Stimulated activated naive CD4-positive, alpha-beta T cell treated with Interleukin-2 at 50 U/mL for 16 hours (primary cell): ENCODE data around the gene POC1B.
A peak's percentile ranks its signal among the peaks of the same experiment; 100 is the strongest.

ENCODE experiments used
- DNase-seq: peaks from one replicate; lab custom pipeline; 2025; lab: John Stamatoyannopoulos, UW

The POC1B gene

GRCh38 chr12:89497005-89497404 lies 28.8 kb downstream of the POC1B start:
- no peak for DNase-seq

- DNase-seq = peak; percentile 47
These were observed 31.2 kb downstream of the POC1B start for GRCh38 chr12:89494411-89495231.

GRCh38 chr12:89493670-89494302 lies 32.1 kb downstream of the POC1B start:
- DNase-seq = no peak

- DNase-seq = no peak
These were observed 33.0 kb downstream of the POC1B start for GRCh38 chr12:89492883-89493282.

GRCh38 chr12:89490922-89491321 lies 34.9 kb downstream of the POC1B start:
- no peak for DNase-seq

- no peak for DNase-seq
These were observed 39.6 kb downstream of the POC1B start for GRCh38 chr12:89486264-89486663.

- no peak for DNase-seq
These were observed 41.4 kb downstream of the POC1B start for GRCh38 chr12:89484470-89484869.

GRCh38 chr12:89481213-89481914 lies 44.5 kb downstream of the POC1B start:
- no peak for DNase-seq

GRCh38 chr12:89479982-89480381 lies 45.9 kb downstream of the POC1B start:
- no peak for DNase-seq

GRCh38 chr12:89477633-89478279 lies 48.1 kb downstream of the POC1B start:
- DNase-seq = no peak

- no peak for DNase-seq
These were observed 48.8 kb downstream of the POC1B start for GRCh38 chr12:89476904-89477595.

GRCh38 chr12:89476232-89476631 lies 49.6 kb downstream of the POC1B start:
- DNase-seq = no peak

- no peak for DNase-seq
These were observed 50.5 kb downstream of the POC1B start for GRCh38 chr12:89475203-89475990.

- DNase-seq = no peak
These were observed 51.2 kb downstream of the POC1B start for GRCh38 chr12:89474615-89475014.

GRCh38 chr12:89472508-89472907 lies 53.3 kb downstream of the POC1B start:
- DNase-seq = no peak

- no peak for DNase-seq
These were observed 54.9 kb downstream of the POC1B start for GRCh38 chr12:89470741-89471509.

GRCh38 chr12:89469361-89469760 lies 56.5 kb downstream of the POC1B start:
- no peak for DNase-seq

GRCh38 chr12:89468648-89469326 lies 57.1 kb downstream of the POC1B start:
- no peak for DNase-seq

- no peak for DNase-seq
These were observed 57.8 kb downstream of the POC1B start for GRCh38 chr12:89468017-89468416.
